ENCODE data around the gene SSBP2. TPM values are rescaled to one million over a fixed set of nuclear protein-coding genes. Genes with fewer than 3 reads are reported as not detected.

The SSBP2 gene
- total and polyA plus RNA-seq, 2 of the 8 experiments (the other 6 are each of a cell fraction or from before 2014, with no cell fraction given) = 21.5 to 36.2 TPM

DNA sequence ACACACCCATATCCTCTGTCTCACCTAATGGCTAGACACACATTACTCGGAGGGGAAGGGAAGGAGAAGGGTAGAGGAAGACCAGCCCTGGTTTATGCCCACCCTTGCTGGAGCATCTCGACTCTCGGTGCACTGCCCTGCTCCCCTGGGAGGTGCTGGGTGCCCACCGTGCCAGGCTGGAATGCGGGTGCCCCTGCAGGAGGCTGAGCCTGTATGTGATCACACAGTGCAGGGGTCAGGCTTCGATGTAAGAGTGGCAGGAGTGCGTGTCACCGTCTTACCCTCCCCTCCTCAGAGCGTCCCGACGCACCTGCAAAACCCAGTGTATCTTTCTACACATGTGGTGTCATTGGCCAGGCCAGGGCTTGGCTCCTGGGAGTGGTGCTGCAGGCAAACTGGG lies 349.6 kb downstream of the SSBP2 start:
- ChIA-PET POLR2A (ENCODE audit: partially characterized antibody) (no interaction called here), CTCF (ENCODE audit: partially characterized antibody) (no interaction called here)
- peaks cover 0 to 1% (median 0%) of the 10 kb centered on the region in 4 experiments; a peak in 1 of 7 replicates for H3K27me3 ChIP-seq (replicated peaks in 1 of 4; ENCODE audit: control insufficient read depth in 3 of 4, extremely low read depth in 1 of 4, insufficient read depth in 3 of 4, low read length in 3 of 4)
- no peak overlapping the region for H3K4me2 ChIP-seq (ENCODE audit: insufficient read depth in 1 of 2, low read depth in 2 of 2, low read length in 2 of 2)
- no peak overlapping the region for H2BK20ac ChIP-seq (ENCODE audit: low read length)
- FAIRE-seq (no peak), DNase-seq (ENCODE audit: low read depth in 1 of 2, low spot score in 2 of 2) (no peak)
- H4K20me1 ChIP-seq (replicated peaks in 1 of 2; ENCODE audit: control insufficient read depth in 1 of 2, insufficient read depth in 2 of 2, low read length in 2 of 2) = no peaks in the 10 kb centered on the region
- H3K9me3 ChIP-seq (ENCODE audit: insufficient read depth in 2 of 2, low read depth in 1 of 2, low read length in 1 of 2) = no peaks in the 10 kb centered on the region
- no peak overlapping the region for H4K91ac ChIP-seq (replicated peaks; ENCODE audit: insufficient read length, low read length)
- no peak overlapping the region for H3K14ac ChIP-seq (ENCODE audit: insufficient read length)
- no peak overlapping the region for H3K4me3 ChIP-seq (ENCODE audit: extremely low read depth in 1 of 4, insufficient read depth in 2 of 4, low read depth in 3 of 4, low read length in 4 of 4)
- TF ChIP-seq SP2 (IDR thresholded peaks at IDR 0.05; ENCODE audit: low read length) = no peak
- H4K8ac ChIP-seq (ENCODE audit: extremely low read depth, insufficient read depth, low read length) = no peak overlapping the region
- no peaks in the 10 kb centered on the region for H3K36me3 ChIP-seq (ENCODE audit: control insufficient read depth in 2 of 4, insufficient read depth in 4 of 4, low read length in 3 of 4)
- H2BK120ac ChIP-seq (replicated peaks; ENCODE audit: low read depth, low read length) = no peak overlapping the region
- H3K4me1 ChIP-seq (replicated peaks in 1 of 4; ENCODE audit: control insufficient read depth in 3 of 4, insufficient read depth in 4 of 4, low read length in 3 of 4) = no peaks in the 10 kb centered on the region
- no peak overlapping the region for H3K4ac ChIP-seq (replicated peaks; ENCODE audit: insufficient read length, low read depth, low read length)
- no peak overlapping the region for H2BK12ac ChIP-seq (ENCODE audit: low read depth, low read length)
- no peaks in the 10 kb centered on the region for H3K79me1 ChIP-seq (ENCODE audit: low read depth, low read length)
- 86% methylated on average over 11 of the region's 11 CpGs; no CpG with 5 or more reads in 1 of the 2 experiments for WGBS, 2 experiments (ENCODE audit: extremely low coverage in 1 of 2, insufficient coverage in 1 of 2, insufficient read length in 1 of 2, insufficient replicate concordance in 2 of 2, low coverage in 1 of 2, low lambda C conversion rate in 2 of 2, missing lambda C conversion rate in 1 of 2)
- H4K5ac ChIP-seq (ENCODE audit: insufficient read length, low read depth, low read length) = no peak overlapping the region
- H2AFZ ChIP-seq (ENCODE audit: low read length) = no peak overlapping the region
- no peak overlapping the region for H3K27ac ChIP-seq (ENCODE audit: low read depth, low read length)
- no peaks in the 10 kb centered on the region for H3K79me2 ChIP-seq (ENCODE audit: control insufficient read depth in 1 of 2, insufficient read depth in 2 of 2, low read length in 2 of 2)
- no peak overlapping the region for H2BK15ac ChIP-seq (ENCODE audit: low read length)
- H3K9ac ChIP-seq (replicated peaks in 1 of 4; ENCODE audit: extremely low read depth in 1 of 4, low read depth in 3 of 4, low read length in 3 of 4) = no peak overlapping the region
- no peak overlapping the region for H3K56ac ChIP-seq (replicated peaks; ENCODE audit: insufficient read length, low read depth, low read length)
- no peak overlapping the region for H2AK5ac ChIP-seq (ENCODE audit: low read depth, low read length)
- no peak overlapping the region for H3K23ac ChIP-seq (ENCODE audit: insufficient read length)
- no peak overlapping the region for H3K18ac ChIP-seq (ENCODE audit: extremely low read depth, low read length)
- H2BK5ac ChIP-seq (ENCODE audit: low read depth, low read length) = no peak overlapping the region
- H3K23me2 ChIP-seq (ENCODE audit: low read depth, low read length) = no peaks in the 10 kb centered on the region
